GM18520 (cell line): Measurements from ENCODE around the gene SMIM44.
"Not testable (repeated sequence)": the region's sequence is repeated elsewhere in the genome, so short reads cannot be mapped to it uniquely, and the experiment has no call there.

Experiments
- ATAC-seq: cut with Tn5 transposase; IDR thresholded peaks from one replicate; pipeline ENCODE4 v1.9.1; 2021; ENCODE audit not compliant: unreplicated experiment

Gene SMIM44

DNA sequence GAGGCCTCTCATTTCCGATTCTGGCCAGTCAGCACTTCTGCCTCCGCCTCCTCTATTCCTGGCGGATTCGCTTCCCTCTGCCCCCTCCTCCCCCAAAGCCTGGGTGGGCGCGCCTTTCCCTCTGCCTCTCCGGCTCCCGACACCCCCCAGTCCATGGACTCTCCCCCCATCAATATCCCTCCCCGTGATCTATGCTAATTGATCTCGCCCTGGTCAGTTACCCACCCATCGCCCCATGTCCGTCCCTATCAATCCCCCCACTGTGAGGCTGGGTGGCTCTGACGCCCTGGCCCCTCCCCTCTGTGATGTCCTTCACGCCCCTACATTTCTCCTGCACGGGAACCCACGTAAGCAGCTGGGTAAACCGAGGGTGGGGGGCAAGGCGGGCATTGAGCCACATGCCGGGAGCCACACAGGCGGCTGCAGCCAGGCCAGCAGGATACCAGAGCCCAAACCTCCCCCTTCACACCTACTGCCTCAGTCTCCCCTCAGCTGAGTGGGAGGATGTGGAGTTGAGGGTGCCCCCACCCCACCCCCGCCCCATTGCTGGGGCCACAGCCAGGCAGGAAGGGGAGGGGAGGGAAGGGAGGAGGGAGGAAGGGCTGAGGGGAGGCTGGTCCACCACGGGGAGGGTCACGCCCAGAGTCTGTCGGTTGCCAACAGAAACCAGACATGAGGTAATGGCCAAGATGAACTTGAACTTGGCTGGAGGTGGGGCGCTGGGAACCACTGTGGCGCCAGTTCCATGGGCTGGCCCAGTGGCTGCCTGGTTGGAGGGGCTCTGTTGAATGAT, 24.0 kb downstream of the SMIM44 start:
- ATAC-seq = no peak

DNA sequence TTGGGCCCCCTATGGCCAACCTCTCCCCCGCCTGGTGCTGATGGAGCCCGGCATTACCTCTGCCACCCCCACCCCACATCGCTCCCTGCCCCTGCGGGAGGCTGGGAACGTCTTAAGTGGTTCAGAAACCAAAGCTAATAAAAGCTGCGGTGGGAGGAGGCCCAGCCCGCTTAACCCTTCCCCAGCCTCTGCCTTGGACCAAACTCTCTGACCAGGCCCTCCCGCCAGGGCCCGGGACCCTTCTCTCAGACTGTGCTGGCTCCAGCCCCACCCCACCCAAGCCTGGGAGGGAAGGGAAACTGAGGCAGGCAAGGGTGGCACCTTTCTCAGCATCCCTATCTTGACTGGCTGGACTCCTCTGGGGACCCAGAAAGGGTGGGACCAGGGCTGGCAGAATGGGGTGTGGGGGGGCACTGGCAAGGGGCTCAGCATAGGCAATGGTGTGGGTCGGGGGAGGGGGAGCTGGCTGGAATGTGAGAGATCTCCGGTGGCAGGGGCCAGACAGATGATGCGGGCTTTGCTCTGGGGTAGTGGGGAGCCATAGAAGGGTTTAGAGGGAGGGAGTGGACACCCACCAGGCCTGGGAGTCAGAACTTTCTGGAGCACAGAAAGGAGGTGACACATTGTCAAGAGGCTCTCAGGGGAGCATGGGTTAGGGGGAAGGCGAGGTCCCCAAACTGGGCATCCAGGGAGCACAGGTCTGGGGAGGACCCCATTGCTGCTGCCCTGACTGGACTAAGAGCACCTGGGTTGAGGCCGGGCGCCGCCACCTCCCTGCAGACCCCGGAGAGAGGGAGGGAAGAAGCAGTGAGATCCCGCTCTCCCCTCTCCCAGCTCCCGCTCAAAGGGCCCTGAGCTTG, 24.8 kb downstream of the SMIM44 start:
- no peak for ATAC-seq

DNA sequence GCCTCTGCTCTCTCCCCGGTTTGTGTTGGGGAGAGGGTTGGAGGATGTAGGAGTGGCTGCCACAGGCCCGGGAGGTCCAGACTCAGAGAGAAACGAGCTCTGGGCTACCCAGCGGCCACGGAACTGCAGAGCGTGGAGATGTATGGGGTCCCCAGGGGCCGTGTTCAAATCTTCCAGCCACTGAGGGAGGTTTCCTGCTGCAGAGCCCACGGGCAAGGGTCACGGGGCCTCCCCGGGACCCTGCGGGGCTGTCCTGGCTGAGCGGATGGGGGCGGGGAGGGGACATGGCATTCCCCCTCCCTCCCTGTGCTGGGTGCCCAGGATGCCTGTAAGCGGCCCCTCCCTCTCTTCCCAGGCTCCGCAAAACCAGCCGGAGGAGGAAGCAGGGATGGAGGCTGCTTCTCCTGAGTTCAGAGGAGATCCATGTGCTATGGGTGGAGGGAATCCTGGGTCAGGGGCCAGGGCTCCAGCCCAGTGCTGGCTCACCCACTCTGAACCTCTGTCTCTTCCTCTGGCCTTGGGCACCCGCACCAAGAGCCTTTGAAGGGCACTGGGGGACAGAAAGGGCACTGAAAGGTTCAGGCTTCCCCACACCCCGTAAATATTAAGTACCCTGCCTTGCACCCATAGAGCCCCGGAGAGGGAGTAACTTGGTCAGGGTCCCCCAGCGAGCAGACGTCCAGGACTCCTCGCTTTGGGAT, 25.6 kb downstream of the SMIM44 start:
- ATAC-seq = no peak

DNA sequence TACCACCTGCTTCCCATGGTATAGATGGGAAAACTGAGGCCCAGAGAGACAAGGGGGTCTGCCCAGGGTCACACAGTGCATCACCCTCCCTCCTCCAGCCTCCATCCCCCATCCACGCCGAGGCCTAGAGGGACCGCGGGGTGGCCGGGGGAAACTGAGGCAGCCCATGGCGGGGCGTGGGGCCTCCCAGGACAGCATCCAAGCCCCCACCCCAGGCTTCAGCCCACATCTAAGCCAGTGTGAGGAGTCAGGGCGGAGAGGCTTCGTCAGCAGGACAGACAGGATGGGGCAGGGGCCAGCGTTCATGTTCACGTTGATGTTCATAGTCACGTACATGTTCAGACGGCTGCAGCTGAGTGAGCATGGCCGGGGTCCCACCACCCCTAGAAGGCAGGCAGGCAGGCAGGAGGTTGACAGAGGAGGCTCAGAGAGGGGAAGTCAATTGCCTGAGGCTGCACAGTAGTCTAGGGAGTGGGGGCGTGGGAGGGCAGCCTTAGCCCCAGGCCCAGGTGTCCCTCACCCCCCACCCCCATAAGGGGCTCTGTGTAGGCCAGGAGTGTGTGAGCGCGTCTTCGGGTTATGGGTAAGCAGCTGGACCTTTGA, 26.2 kb downstream of the SMIM44 start:
- no peak for ATAC-seq

DNA sequence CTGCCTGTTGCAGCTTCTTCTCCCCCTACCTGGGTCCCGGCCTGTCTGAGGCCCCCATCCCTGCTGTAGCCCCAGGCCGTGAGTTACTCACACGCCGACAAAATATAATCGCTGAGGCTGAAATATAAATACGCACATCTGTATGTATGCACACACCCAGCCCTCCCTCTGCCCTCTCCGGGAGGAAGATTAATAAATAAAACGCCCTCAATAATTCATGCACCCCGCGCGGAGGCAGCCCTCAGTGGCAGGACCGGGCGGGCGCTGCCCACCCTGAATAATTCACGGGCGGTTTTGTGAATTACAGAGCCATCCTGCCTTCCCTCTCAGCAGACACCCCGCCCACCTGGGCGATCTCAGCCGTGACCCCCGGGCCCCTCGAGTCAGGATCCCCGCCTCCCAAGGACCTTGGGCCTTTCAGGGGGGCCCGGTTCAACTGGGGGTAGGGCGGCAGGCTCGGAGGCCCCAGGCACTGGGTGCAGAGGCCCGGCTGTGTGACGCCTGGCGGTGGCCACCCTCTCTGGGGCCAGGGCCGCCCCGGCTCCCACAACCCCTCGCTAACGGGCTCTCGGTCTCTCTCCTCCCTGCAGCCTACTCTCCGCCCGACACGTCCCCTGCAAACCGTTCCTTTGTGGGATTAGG, 27.2 kb downstream of the SMIM44 start:
- ATAC-seq = no peak

DNA sequence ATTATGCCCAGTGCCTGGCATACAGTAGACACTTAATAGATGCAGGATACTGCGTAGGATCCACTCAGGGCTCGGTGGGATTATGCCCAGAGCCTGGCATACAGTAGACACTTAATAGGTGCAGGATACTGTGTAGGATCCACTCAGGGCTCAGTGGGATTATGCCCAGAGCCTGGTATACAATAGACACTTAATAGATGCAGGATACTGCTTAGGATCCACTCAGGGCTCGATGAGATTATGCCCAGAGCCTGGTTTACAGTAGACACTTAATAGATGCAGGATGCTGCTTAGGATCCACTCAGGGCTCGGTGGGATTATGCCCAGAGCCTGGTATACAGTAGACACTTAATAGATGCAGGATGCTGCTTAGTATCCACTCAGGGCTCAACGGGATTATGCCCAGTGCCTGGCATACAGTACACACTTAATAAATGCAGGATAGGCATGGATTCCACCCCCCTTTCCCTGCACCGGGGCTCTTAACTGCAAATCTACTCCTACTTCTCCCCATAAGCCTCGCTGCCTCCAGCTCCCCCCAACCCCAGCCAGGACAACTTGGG, 27.8 kb downstream of the SMIM44 start:
- ATAC-seq = no peak

DNA sequence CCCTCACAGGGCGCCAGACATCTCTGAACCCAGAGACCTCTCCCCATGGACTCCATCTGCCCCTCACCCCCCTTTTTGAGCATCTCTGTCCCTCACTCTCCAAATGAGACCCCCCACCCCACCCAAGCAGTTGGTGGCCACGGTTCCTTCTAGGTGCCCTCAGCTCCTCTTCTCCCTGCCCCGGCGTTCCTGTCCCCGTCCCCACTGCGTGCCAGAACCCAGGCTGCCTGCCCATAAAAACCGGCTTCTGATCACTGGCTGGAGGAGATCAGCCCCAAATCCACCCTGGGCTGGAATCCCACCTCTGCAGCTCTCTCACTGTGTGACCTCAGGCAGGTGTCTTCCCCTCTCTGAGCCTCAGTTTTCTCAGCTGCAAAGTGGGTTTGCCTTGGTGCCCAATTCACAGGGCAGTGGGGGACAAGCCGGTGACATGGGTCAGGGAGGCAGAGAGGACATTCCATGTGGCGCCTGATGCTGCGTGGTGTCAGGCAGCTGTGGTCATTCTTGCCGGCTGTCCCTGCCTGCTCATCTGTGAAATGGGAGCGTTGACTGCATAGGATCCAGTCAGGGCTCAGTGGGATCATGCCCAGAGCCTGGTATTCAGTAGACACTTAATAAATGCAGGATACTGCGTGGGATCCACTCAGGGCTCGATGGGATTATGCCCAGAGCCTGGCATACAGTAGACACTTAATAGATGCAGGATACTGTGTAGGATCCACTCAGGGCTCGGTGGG, 28.4 kb downstream of the SMIM44 start:
- ATAC-seq = no peak

GRCh38 chr19:3453840-3454239, 29.4 kb downstream of the SMIM44 start:
- ATAC-seq = no peak

- not testable (repeated sequence) for ATAC-seq
Measured at GRCh38 chr19:3452942-3453214, 30.4 kb downstream of the SMIM44 start.

GRCh38 chr19:3452171-3452941, 30.9 kb downstream of the SMIM44 start:
- no peak for ATAC-seq

GRCh38 chr19:3451451-3451866, 31.8 kb downstream of the SMIM44 start:
- ATAC-seq = no peak

- ATAC-seq = no peak
Measured at GRCh38 chr19:3450796-3451411, 32.3 kb downstream of the SMIM44 start.

GRCh38 chr19:3448616-3449334, 34.5 kb downstream of the SMIM44 start:
- no peak for ATAC-seq

DNA sequence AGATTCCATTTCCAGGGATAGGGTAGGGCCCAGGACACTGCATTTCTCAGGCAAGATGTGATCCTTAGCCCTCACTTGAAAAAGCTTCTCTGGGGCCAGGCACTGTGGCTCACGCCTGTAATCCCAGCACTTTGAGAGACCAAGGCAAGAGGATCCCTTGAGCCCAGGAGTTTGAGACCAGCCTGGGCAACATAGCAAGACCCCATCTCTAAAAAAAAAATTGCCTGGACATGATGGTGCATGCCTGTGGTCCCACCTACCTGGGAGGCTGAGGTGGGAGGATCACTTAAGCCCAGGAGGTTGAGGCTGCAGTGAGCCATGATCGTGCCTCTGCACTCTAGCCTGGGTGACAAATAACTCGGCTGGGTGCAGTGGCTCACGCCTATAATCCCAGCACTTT, 36.6 kb downstream of the SMIM44 start:
- ATAC-seq = not testable (repeated sequence)

GRCh38 chr19:3444695-3445234, 38.5 kb downstream of the SMIM44 start:
- no peak for ATAC-seq

DNA sequence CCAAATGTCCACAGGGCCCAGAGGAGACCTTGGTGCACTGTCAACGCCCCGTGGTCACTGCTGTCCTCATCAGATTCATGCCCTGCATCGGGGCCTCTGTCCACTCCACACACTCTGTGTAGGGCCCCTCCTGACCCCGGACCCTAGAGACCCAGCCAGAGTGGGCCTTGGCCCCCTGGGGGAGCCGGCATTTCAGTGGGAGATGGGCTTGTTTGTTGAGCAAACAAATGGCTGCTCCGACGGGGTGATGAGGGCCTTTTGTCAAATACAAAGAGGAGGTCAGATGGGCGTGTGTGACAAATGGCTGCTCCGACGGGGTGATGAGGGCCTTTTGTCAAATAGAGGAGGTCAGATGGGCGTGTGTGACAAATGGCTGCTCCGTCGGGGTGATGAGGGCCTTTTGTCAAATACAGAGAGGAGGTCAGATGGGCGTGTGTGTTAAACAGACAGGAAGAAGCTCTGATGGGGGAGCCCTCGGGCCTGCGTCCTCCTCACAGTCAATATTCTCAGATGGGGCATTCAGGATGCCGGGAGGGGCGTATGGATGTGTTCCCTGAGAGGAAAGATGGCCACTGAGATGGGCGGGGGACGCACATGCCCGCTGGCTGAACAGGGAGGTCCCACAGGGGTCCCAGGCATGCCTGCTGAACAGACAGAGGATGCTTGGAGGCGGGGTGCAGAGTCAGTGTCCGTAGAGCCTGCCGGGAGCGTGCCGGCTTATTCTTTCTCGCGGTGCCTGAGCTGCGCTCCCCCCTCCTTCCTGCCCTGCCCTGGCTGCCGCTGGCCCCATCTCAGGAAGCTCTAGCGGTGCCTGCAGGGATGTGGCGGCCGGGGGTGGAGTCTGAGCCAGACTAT, 39.2 kb downstream of the SMIM44 start:
- no peak for ATAC-seq
